Panc1 (cell line): Measurements from ENCODE around the gene SHISAL1.

Experiments
- CTCF ChIP-seq: fragments of 450-650 bp; IDR thresholded peaks from 2 replicates; pipeline ENCODE4 v1.5.1; 2017; ENCODE audit warnings: mild to moderate bottlenecking
- POLR2AphosphoS5 ChIP-seq: IDR thresholded peaks from 2 replicates; pipeline ENCODE4 v1.6.1; 2012; ENCODE audit warnings: mild to moderate bottlenecking, low read depth, low read length, moderate library complexity

DNA sequence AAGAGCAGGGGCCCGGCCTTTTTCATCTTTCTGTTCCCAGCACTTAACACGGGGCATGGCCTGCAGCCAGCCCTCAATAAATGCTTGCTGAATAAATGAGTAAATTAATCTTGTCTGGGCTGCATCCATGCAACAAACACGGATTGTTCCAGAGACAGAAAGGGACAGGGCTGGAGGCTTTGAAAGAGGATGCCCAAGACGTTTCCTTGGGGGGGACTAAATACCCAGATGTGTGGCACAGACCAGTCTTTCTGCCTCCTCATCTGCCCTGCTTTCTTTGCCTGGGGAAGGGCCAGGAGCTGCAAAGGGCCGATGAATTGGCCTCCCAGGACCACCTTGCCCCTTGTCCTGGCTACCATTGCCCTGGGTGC lies 40.4 kb downstream of the SHISAL1 start:
- TF ChIP-seq CTCF (no peak), POLR2AphosphoS5 (no peak)
